GM06990 (cell line): ENCODE results near the gene MTA3.

Experiments used
- DNase-seq: peaks from one replicate; pipeline ENCODE4 v3.0.0-alpha.2; 2011; ENCODE audit not compliant: insufficient read length; ENCODE audit errors: extremely low read depth
- H3K27me3 ChIP-seq: replicated peaks from 2 replicates; pipeline ENCODE4 v1.6.0; 2011; ENCODE audit warnings: low read length; ENCODE audit not compliant: control insufficient read depth, insufficient read depth
- H3K36me3 ChIP-seq: 2 replicates; pipeline ENCODE4 v1.5.1; 2011; ENCODE audit warnings: low read length; ENCODE audit not compliant: control insufficient read depth, insufficient read depth
- H3K4me3 ChIP-seq: replicated peaks from 2 replicates; pipeline ENCODE4 v1.5.1; 2011; ENCODE audit warnings: low read depth, mild to moderate bottlenecking, control low read depth, low read length
- CTCF ChIP-seq: IDR thresholded peaks from 2 replicates; pipeline ENCODE4 v1.5.1; 2011; ENCODE audit warnings: low read length, control low read depth, mild to moderate bottlenecking, inconsistent platforms; ENCODE audit not compliant: insufficient read depth, poor library complexity, severe bottlenecking

The MTA3 gene

DNA sequence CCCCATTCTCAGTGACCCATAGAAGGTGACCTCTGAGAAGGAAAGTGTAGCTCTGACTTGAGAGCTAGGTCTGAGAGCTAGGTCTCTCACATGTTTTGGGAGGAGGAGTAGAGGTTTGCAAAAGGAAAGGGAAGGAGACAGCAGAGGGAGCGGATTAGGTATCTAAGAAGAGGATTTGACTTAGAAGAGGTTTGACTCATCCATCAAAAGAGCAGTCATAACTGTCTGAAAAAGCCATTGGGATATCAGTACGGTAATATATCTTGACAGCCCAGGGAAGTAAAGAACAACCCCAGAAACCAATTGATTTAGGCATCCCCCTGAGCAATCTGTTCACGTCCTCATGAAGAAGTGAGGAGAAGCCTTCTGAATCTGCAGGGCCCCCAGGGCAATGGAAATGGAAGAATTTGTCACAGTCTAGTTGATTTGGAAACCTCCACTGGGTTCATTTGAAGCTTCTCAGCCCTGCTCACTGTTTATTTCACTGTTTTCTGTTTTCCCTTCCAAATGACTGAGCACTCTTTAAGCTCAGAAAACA, 176.2 kb downstream of the MTA3 start:
- H3K27me3 ChIP-seq = no peaks in the 10 kb centered on the region
- peaks cover 1% of the 10 kb centered on the region for H3K36me3 ChIP-seq
- no peak overlapping the region for H3K4me3 ChIP-seq
- TF ChIP-seq CTCF = no peak
- DNase-seq = no peak

DNA sequence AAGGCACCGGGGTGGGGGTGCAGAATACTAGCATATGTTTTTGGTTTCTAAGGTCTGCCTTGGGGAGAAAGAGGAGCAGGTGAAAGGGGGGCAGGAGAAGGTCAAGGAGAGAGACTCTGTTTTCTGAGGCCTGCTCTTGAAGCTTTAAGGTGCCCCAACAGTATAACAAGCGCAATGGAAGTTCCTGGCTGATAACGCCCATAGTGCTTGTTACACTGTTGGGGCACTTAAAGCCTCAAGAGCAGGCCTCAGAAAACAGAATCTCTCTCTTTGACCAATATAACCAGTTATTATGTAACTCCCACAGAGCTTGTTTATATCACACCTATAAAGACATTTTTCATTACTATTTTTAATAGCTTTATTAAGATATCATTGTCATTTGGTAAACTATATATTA, 179.0 kb downstream of the MTA3 start:
- no peak for TF ChIP-seq CTCF
- Histone ChIP-seq H3K27me3 (no peaks in the 10 kb centered on the region), H3K36me3 (peaks cover 1% of the 10 kb centered on the region), H3K4me3 (no peak overlapping the region)
- DNase-seq = no peak

GRCh38 chr2:42748840-42749239, 180.4 kb downstream of the MTA3 start:
- Histone ChIP-seq H3K4me3 (no peak overlapping the region), H3K36me3 (peaks cover 1% of the 10 kb centered on the region), H3K27me3 (no peaks in the 10 kb centered on the region)
- TF ChIP-seq CTCF = no peak
- DNase-seq = no peak

GRCh38 chr2:42752314-42752713, 183.9 kb downstream of the MTA3 start:
- Histone ChIP-seq H3K4me3 (no peak overlapping the region), H3K36me3 (no peaks in the 10 kb centered on the region; the same call in 1 of the 2 replicates), H3K27me3 (no peaks in the 10 kb centered on the region)
- DNase-seq = peak; percentile 66
- no peak for TF ChIP-seq CTCF

GRCh38 chr2:42752816-42753813, 184.7 kb downstream of the MTA3 start:
- no peaks in the 10 kb centered on the region for H3K27me3 ChIP-seq
- H3K36me3 ChIP-seq = no peaks in the 10 kb centered on the region; the same call in 1 of the 2 replicates
- H3K4me3 ChIP-seq = no peak overlapping the region
- DNase-seq = no peak
- TF ChIP-seq CTCF = no peak
